Liver (tissue), 3 donors: Measurements from ENCODE around the gene AQR.

Experiments
- CTCF ChIP-seq: fragments of 150-350 bp; IDR thresholded peaks from 2 replicates; pipeline ENCODE4 v1.5.1; 2017; ENCODE audit warnings: improper control_type of control experiment, low read depth, low read length; ENCODE audit not compliant: missing input control
- HNF4A ChIP-seq, 2 donors: conservative IDR thresholded peaks; 2 replicates each; pipeline ENCODE4 v1.6.1; 2016; ENCODE audit warnings: antibody characterized with exemption in 2 of 2, mild to moderate bottlenecking in 2 of 2
- RAD21 ChIP-seq, 2 donors: IDR thresholded peaks; 2 replicates each; pipeline ENCODE4 v1.6.1; 2016; ENCODE audit warnings: antibody characterized with exemption in 2 of 2, mild to moderate bottlenecking in 2 of 2
- REST ChIP-seq: IDR thresholded peaks from 2 replicates; pipeline ENCODE4 v1.6.1; 2016; ENCODE audit warnings: antibody characterized with exemption, mild to moderate bottlenecking
- SP1 ChIP-seq: IDR thresholded peaks from 2 replicates; pipeline ENCODE4 v1.6.1; 2018; ENCODE audit warnings: antibody characterized with exemption, mild to moderate bottlenecking
- donor health status: healthy.
- donor health status: healthy.

DNA sequence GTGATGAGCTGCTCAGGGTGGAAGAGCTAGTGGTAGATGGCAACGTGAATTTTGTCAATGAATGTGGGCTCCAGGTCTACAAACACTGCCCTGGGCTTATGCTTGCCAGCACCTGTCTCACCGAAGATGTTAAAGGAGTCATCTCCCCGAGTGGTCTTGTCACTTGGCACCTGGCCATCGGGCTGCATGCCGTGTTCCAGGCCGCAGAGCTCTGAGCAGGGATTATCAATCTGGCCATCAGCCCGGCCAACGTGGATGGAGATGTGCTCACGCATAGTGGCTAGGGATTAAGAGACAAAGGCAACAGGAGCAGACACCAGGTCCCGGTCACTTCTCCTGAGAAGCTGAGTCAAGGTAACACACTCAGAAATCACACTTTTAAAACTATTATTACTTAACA, 119.4 kb downstream of the AQR start:
- TF ChIP-seq REST (no peak), RAD21 (IDR thresholded peaks at IDR 0.05) (no peak), HNF4A (conservative IDR thresholded peaks at IDR 0.05) (no peak), SP1 (no peak), CTCF (no peak)
